H1 (cell line): ENCODE results near the gene TXNRD2. TPM values are rescaled to one million over a fixed set of nuclear protein-coding genes. Genes with fewer than 3 reads are reported as not detected.

ENCODE experiments used
- CTCF ChIA-PET: fragments of 300-600 bp; sonication (Branson Sonifier 250); formaldehyde crosslinking; loops from one replicate; lab custom pipeline; 2021; ENCODE audit not compliant: partially characterized antibody; lab: Charles Lee
- POLR2A ChIA-PET: fragments of 300-600 bp; sonication (Branson Sonifier 250); formaldehyde crosslinking; loops from one replicate; lab custom pipeline; 2021; ENCODE audit warnings: inconsistent platforms; ENCODE audit not compliant: partially characterized antibody; lab: Charles Lee
- DNase-seq, 2 experiments: peaks; one replicate each; pipeline versions ENCODE4 v3.0.0 to v3.0.0-alpha.2; 2010 to 2022; ENCODE audit warnings: low spot score in 2 of 2, low read depth in 1 of 2, mixed read lengths in 1 of 2
- FAIRE-seq: peaks from 2 replicates; lab custom pipeline; 2011; peaks lifted over from hg19 to GRCh38; lab: Jason Lieb, UNC
- H2AFZ ChIP-seq: 2 replicates; pipeline ENCODE4 v1.8.1; 2012; ENCODE audit warnings: low read length, inconsistent platforms
- H2AK5ac ChIP-seq: 2 replicates; pipeline ENCODE4 v1.6.1; 2013; ENCODE audit warnings: low read depth, low read length
- H2BK120ac ChIP-seq: replicated peaks from 2 replicates; pipeline ENCODE3; 2013; ENCODE audit warnings: low read depth, low read length, inconsistent platforms
- H2BK12ac ChIP-seq: 2 replicates; pipeline ENCODE4 v1.6.1; 2013; ENCODE audit warnings: low read depth, low read length
- H2BK15ac ChIP-seq: 2 replicates; pipeline ENCODE4 v1.6.1; 2013; ENCODE audit warnings: low read length
- H2BK20ac ChIP-seq: 2 replicates; pipeline ENCODE4 v1.6.1; 2013; ENCODE audit warnings: low read length
- H2BK5ac ChIP-seq: 2 replicates; pipeline ENCODE4 v1.6.1; 2013; ENCODE audit warnings: low read depth, low read length
- H3K14ac ChIP-seq: 2 replicates; pipeline ENCODE4 v1.6.1; 2013; ENCODE audit warnings: inconsistent platforms; ENCODE audit not compliant: insufficient read length
- H3K18ac ChIP-seq: 2 replicates; pipeline ENCODE4 v1.6.1; 2013; ENCODE audit warnings: low read length; ENCODE audit errors: extremely low read depth
- H3K23ac ChIP-seq: 2 replicates; pipeline ENCODE4 v1.6.1; 2013; ENCODE audit warnings: inconsistent platforms; ENCODE audit not compliant: insufficient read length
- H3K23me2 ChIP-seq: 2 replicates; pipeline ENCODE4 v1.6.1; 2013; ENCODE audit warnings: low read depth, low read length
- H3K27ac ChIP-seq: 2 replicates; pipeline ENCODE4 v1.6.1; 2011; ENCODE audit warnings: low read depth, low read length, inconsistent platforms
- H3K27me3 ChIP-seq, 4 experiments: replicated peaks in 1 of 4; 1 replicate in 1 of 4; 2 replicates in 3 of 4; pipeline versions ENCODE4 v1.6.1 to v1.8.1; 2011 to 2013; ENCODE audit warnings: low read length in 3 of 4, mild to moderate bottlenecking in 3 of 4, inconsistent platforms in 2 of 4, mixed read lengths in 2 of 4, moderate library complexity in 1 of 4; ENCODE audit not compliant: control insufficient read depth in 3 of 4, insufficient read depth in 3 of 4; ENCODE audit errors: extremely low read depth in 1 of 4
- H3K36me3 ChIP-seq, 4 experiments: 2 replicates each; pipeline versions ENCODE4 v1.6.1 to v1.8.1; 2011 to 2013; ENCODE audit warnings: mild to moderate bottlenecking in 4 of 4, low read length in 3 of 4, moderate library complexity in 2 of 4, control low read depth in 1 of 4, inconsistent platforms in 1 of 4; ENCODE audit not compliant: insufficient read depth in 4 of 4, control insufficient read depth in 2 of 4
- H3K4ac ChIP-seq: replicated peaks from 2 replicates; pipeline ENCODE3; 2013; ENCODE audit warnings: low read length, low read depth, mixed read lengths, inconsistent platforms; ENCODE audit not compliant: insufficient read length
- H3K4me1 ChIP-seq, 4 experiments: replicated peaks in 1 of 4; 1 replicate in 1 of 4; 2 replicates in 3 of 4; pipeline versions ENCODE4 v1.6.1 to v1.8.1; 2011 to 2013; ENCODE audit warnings: low read length in 3 of 4, inconsistent platforms in 2 of 4, mixed read lengths in 1 of 4; ENCODE audit not compliant: insufficient read depth in 4 of 4, control insufficient read depth in 3 of 4
- H3K4me2 ChIP-seq, 2 experiments: 2 replicates each; pipeline versions ENCODE4 v1.6.1 to v1.8.1; 2011 to 2013; ENCODE audit warnings: low read depth in 2 of 2, low read length in 2 of 2, control low read depth in 1 of 2, inconsistent platforms in 1 of 2, mild to moderate bottlenecking in 1 of 2; ENCODE audit not compliant: insufficient read depth in 1 of 2
- H3K4me3 ChIP-seq, 4 experiments: fragments of 200-600, 300-600 bp in 1 of 4; sonication (generic), shearing (Covaris generic), sonication (Bioruptor Twin) in 1 of 4; 2 replicates each; pipeline versions ENCODE4 v1.5.1 to v1.8.1; 2011 to 2016; ENCODE audit warnings: low read length in 4 of 4, low read depth in 3 of 4, control low read depth in 2 of 4, inconsistent platforms in 2 of 4, mild to moderate bottlenecking in 2 of 4, mixed read lengths in 1 of 4, moderate library complexity in 1 of 4; ENCODE audit not compliant: insufficient read depth in 2 of 4; ENCODE audit errors: extremely low read depth in 1 of 4
- H3K56ac ChIP-seq: replicated peaks from 2 replicates; pipeline ENCODE3; 2013; ENCODE audit warnings: low read depth, mild to moderate bottlenecking, mixed read lengths, low read length, inconsistent platforms; ENCODE audit not compliant: insufficient read length
- H3K79me1 ChIP-seq: 2 replicates; pipeline ENCODE4 v1.6.1; 2013; ENCODE audit warnings: low read depth, low read length, control low read depth
- H3K79me2 ChIP-seq, 2 experiments: 2 replicates each; pipeline versions ENCODE4 v1.6.1 to v1.8.1; 2012 to 2013; ENCODE audit warnings: low read length in 2 of 2, mild to moderate bottlenecking in 2 of 2, inconsistent platforms in 1 of 2; ENCODE audit not compliant: insufficient read depth in 2 of 2, control insufficient read depth in 1 of 2
- H3K9ac ChIP-seq, 4 experiments: replicated peaks in 1 of 4; 1 replicate in 1 of 4; 2 replicates in 3 of 4; pipeline versions ENCODE4 v1.6.1 to v1.8.1; 2011 to 2013; ENCODE audit warnings: low read depth in 3 of 4, low read length in 3 of 4, control low read depth in 2 of 4, mild to moderate bottlenecking in 2 of 4, moderate library complexity in 2 of 4, inconsistent platforms in 1 of 4; ENCODE audit errors: extremely low read depth in 1 of 4
- H3K9me3 ChIP-seq, 2 experiments: 2 replicates each; pipeline versions ENCODE4 v1.6.1 to v1.8.1; 2012 to 2013; ENCODE audit warnings: mild to moderate bottlenecking in 2 of 2, moderate library complexity in 2 of 2, control low read depth in 1 of 2, inconsistent platforms in 1 of 2, low read depth in 1 of 2, low read length in 1 of 2, mixed read lengths in 1 of 2; ENCODE audit not compliant: insufficient read depth in 2 of 2
- H4K20me1 ChIP-seq, 2 experiments: replicated peaks in 1 of 2; 2 replicates each; pipeline versions ENCODE3 to v1.8.1; 2011 to 2013; ENCODE audit warnings: inconsistent platforms in 2 of 2, low read length in 2 of 2, mild to moderate bottlenecking in 1 of 2; ENCODE audit not compliant: insufficient read depth in 2 of 2, control insufficient read depth in 1 of 2
- H4K5ac ChIP-seq: 2 replicates; pipeline ENCODE4 v1.6.1; 2013; ENCODE audit warnings: low read length, low read depth, mixed read lengths, inconsistent platforms; ENCODE audit not compliant: insufficient read length
- H4K8ac ChIP-seq: 2 replicates; pipeline ENCODE4 v1.8.0; 2013; ENCODE audit warnings: mild to moderate bottlenecking, moderate library complexity, low read length, inconsistent platforms; ENCODE audit not compliant: insufficient read depth; ENCODE audit errors: extremely low read depth
- H4K91ac ChIP-seq: replicated peaks from 2 replicates; pipeline ENCODE3; 2013; ENCODE audit warnings: low read length, mixed read lengths, inconsistent platforms; ENCODE audit not compliant: insufficient read length
- CTCF ChIP-seq, 3 experiments: IDR thresholded peaks; 1 replicate in 2 of 3; 2 replicates in 1 of 3; pipeline versions ENCODE4 v1.5.1 to v1.6.1; 2011; ENCODE audit warnings: low read length in 3 of 3, mild to moderate bottlenecking in 3 of 3, inconsistent platforms in 2 of 3, low read depth in 1 of 3, moderate library complexity in 1 of 3; ENCODE audit not compliant: insufficient read depth in 1 of 3; ENCODE audit errors: control extremely low read depth in 1 of 3
- E2F6 ChIP-seq: IDR thresholded peaks from 2 replicates; pipeline ENCODE4 v1.6.1; 2012; ENCODE audit warnings: inconsistent platforms
- TCF12 ChIP-seq: IDR thresholded peaks from 2 replicates; pipeline ENCODE4 v1.6.1; 2011; ENCODE audit warnings: low read depth, mild to moderate bottlenecking, low read length
- WGBS, 2 experiments: shearing (Covaris generic) in 1 of 2; methylation state at CpG; one replicate each; pipeline versions ENCODE4 v1.1.6 to v1.1.7; 2013 to 2015; ENCODE audit warnings: low lambda C conversion rate in 2 of 2, mixed read lengths in 2 of 2, inconsistent platforms in 1 of 2, low coverage in 1 of 2, missing lambda C conversion rate in 1 of 2; ENCODE audit not compliant: insufficient replicate concordance in 2 of 2, insufficient coverage in 1 of 2, insufficient read length in 1 of 2; ENCODE audit errors: extremely low coverage in 1 of 2, missing lambda C conversion rate in 1 of 2; 5-methylcytosine and 5-hydroxymethylcytosine counted together
- polyA plus RNA-seq, 7 experiments: library from polyadenylated mRNA; depleted of rRNA in 3 of 7; stranded (reverse) in 5 of 7; unstranded in 2 of 7; fragments of >200 nt in 5 of 7; fragments of 200-250 nt in 2 of 7; gene quantifications; 1 replicate in 5 of 7; 2 replicates in 1 of 7; 4 replicates in 1 of 7; pipeline versions ENCODE4 v1.2.1 to v1.2.3, GENCODE V29; 2011 to 2013; ENCODE audit warnings: missing spikeins in 2 of 7, mixed read lengths in 2 of 7
- total RNA-seq: library from RNA; stranded (reverse); fragmentation: NEBNext Ultra II Directional; extraction: Animal tissue kit (Norgen Biotek cat#: 25700); gene quantifications from 2 replicates; pipeline ENCODE4 v1.2.1, GENCODE V29; 2021

Gene TXNRD2
- total and polyA plus RNA-seq, 2 of the 8 experiments (the other 6 are each of a cell fraction or from before 2014, with no cell fraction given): 14.8 to 21.9 TPM

- H2BK20ac ChIP-seq: no peak overlapping the region
- 87% methylated on average over 9 of the region's 11 CpGs; no CpG with 5 or more reads in 1 of the 2 experiments for WGBS, 2 experiments
- FAIRE-seq (no peak), DNase-seq (peak in 1 of 2 experiments; percentile 49)
- H3K23ac ChIP-seq: no peak overlapping the region
- H3K4me1 ChIP-seq: peaks cover 0 to 3% (median 0%) of the 10 kb centered on the region in 4 experiments; a peak in 4 of 7 replicates
- no peak for TF ChIP-seq TCF12
- TF ChIP-seq CTCF (IDR thresholded peaks at IDR 0.05; ENCODE audit: control extremely low read depth in 1 of 3, insufficient read depth in 1 of 3, low read depth in 1 of 3, low read length in 3 of 3): no peak
- no peak for TF ChIP-seq E2F6
- no peak overlapping the region for H2BK5ac ChIP-seq
- H4K8ac ChIP-seq: no peak overlapping the region
- H2AFZ ChIP-seq: no peak overlapping the region
- H2BK120ac ChIP-seq: no peak overlapping the region
- H3K4ac ChIP-seq: no peak overlapping the region
- H2AK5ac ChIP-seq: no peak overlapping the region; the same call in 1 of the 2 replicates
- H3K4me3 ChIP-seq: no peak overlapping the region
- no peak overlapping the region for H3K4me2 ChIP-seq
- no peak overlapping the region for H2BK15ac ChIP-seq
- CTCF ChIA-PET: interaction anchor here (0.6 to 1.6 kb wide), 3 partner anchors 11 to 1791 kb away, joined by 3 read pairs; no protein-coding TSS in a partner anchor
- H3K79me2 ChIP-seq: no peaks in the 10 kb centered on the region; a peak in 1 of 4 replicates
- no peaks in the 10 kb centered on the region for H3K9me3 ChIP-seq
- no peak overlapping the region for H3K27ac ChIP-seq
- H3K56ac ChIP-seq: no peak overlapping the region
- no peaks in the 10 kb centered on the region for H3K36me3 ChIP-seq
- POLR2A ChIA-PET: interaction anchor here (1.0 to 1.6 kb wide), 2 partner anchors 10 to 61 kb away, joined by 3 to 10 read pairs; partner anchors contain the start of genes GNB1L and RTL10
- no peak overlapping the region for H3K18ac ChIP-seq
- no peak overlapping the region for H4K5ac ChIP-seq
- peaks cover 10 to 34% of the 10 kb centered on the region in 2 experiments for H4K20me1 ChIP-seq
- no peaks in the 10 kb centered on the region; the same call in 1 of the 2 replicates for H3K79me1 ChIP-seq
- H3K27me3 ChIP-seq: no peaks in the 10 kb centered on the region
- no peaks in the 10 kb centered on the region for H3K23me2 ChIP-seq
- no peak overlapping the region for H3K14ac ChIP-seq
- no peak overlapping the region for H3K9ac ChIP-seq
- H4K91ac ChIP-seq: no peak overlapping the region
- H2BK12ac ChIP-seq: no peak overlapping the region
Observed at GRCh38 chr22:19843857-19844376, 97.7 kb downstream of the TXNRD2 start.
